GM18508 (cell line): Measurements from ENCODE around the gene CGN.

ENCODE experiments used
- ATAC-seq: cut with Tn5 transposase; IDR thresholded peaks from one replicate; pipeline ENCODE4 v1.9.1; 2021; ENCODE audit warnings: moderate number of reproducible peaks; ENCODE audit not compliant: insufficient read depth, unreplicated experiment

CGN gene

DNA sequence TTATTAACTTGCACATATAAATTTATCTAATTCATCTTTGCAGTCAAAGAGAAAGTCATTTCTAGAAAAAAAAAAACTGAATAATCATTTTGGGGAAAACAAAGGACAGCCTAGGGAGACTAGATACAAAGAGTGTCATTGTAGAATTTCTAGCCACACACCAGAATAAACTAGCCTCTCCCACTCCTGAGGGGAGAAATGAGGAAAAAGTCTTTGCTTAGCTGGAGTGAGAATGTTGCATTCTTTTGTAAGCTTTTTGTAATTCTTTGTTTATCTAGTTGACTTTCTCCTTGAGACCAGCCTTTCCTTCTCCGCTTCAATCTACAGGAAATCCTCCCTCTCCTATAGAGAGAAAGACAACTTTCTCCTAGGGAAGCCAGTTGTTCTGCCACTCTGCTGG, 15.9 kb upstream of the CGN start:
- no peak for ATAC-seq

- ATAC-seq: no peak
Observed at GRCh38 chr1:151499365-151499764, 11.8 kb upstream of the CGN start.

DNA sequence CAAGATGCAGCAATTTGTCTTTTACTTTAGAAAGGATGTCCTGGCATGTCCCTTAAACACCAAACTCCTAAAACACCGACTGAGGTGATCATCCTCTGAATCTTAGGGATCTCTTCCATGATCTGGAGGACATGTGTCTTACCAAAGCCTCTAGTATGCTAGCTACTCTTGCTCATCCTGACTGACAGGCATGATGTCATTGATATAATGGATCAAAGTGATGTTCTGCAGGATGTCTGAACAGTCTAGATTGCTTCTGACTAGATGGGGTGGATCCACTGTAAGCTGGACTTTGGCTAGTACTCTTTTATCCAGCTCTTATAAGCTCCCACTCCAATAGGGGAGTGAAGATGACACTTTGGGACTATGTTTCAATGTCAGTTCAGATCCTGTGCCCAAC, 11.3 kb upstream of the CGN start:
- ATAC-seq: no peak

GRCh38 chr1:151501474-151501873, 9.7 kb upstream of the CGN start:
- ATAC-seq: no peak

- no peak for ATAC-seq
Observed at GRCh38 chr1:151502035-151502700, 9.0 kb upstream of the CGN start.

- no peak for ATAC-seq
Observed at GRCh38 chr1:151502859-151503780, 8.1 kb upstream of the CGN start.

GRCh38 chr1:151504252-151504651, 6.9 kb upstream of the CGN start:
- no peak for ATAC-seq

- ATAC-seq: no peak
Observed at GRCh38 chr1:151504759-151505158, 6.4 kb upstream of the CGN start.

GRCh38 chr1:151508833-151509232, 2.4 kb upstream of the CGN start:
- ATAC-seq: no peak

GRCh38 chr1:151509350-151510019, 1.7 kb upstream of the CGN start:
- no peak for ATAC-seq

DNA sequence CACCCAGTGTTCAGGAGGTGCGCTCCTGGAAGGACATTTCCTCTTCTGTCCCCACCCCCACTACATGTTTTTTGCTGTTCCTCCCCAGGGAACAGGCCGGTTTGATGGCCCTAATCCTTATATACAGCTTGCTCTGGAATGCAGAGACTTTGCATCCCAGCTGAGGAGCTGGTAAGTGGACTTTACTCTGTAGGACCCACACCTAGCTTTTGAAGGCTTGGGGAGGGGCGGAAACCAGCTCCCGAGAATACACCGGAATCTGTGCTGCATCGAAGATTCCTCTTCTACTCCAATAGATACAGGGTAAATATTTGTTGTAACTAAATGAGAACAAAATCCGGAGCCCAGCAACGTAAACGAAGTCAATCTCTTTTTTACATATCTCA, 1.2 kb upstream of the CGN start:
- ATAC-seq: no peak

DNA sequence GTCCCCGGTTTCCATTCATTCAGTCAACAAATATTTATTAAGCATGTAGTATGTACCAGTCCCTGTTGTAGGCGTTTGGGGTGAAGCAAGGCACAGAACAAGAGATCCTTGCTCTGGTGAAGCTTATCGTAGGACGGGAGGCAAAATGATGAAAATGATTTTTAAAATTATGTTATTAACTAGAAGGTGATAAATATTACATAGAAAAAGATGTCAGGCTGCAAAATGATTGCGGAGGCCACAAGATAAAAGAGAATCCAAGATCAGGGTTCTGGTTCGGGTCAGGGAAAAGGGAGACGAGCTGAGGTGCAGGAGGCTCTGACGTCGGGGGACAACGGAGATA, 602 bp upstream of the CGN start:
- no peak for ATAC-seq

DNA sequence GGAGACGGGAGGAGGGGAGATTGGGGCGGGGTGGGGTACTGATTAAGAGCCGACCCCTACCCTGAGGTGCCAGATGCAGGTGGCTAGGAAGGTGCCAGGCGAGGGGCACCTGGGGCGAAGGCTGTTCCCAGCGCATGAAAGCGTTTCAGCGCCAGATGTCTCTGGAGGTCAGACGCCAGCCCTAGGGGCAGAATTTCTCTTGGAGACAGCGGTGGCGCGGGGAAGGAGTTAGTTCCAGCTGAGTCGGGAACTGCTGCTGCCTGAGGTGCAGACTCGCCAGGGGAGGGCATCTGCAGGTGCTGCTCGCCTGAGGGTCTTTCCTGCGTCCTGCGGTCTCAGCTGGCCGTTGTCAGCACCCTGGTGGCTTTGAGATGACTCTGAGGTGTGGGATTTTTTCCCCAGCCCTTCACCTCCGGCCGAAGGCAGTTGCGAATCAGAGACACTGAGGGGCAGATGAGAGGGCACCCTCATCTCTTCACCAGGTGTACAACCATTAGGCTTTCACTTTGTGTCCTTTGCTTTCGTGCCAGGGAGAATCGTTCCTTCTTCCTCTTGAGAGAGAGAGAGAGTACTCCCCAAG, 539 bp downstream of the CGN start:
- ATAC-seq: no peak

DNA sequence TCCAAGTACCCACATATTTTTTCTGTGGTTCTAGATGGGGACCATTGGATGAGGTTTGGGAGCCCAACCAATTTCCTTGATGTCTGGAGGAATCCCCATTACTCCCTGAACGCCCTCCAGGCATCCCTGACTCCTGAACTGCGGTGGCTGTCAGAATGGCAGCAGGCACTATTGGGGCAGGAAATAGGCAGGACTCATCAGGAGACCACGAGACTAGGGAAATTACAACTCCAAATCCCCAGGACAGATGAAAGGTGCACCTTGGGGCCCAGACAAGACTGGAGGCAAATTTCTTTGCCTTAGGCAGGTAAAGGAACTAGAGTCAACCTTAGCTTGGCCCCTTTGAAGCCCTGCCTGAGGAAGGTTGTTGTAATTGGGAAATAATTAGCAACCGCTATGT, 1.1 kb downstream of the CGN start:
- no peak for ATAC-seq

- ATAC-seq: no peak
Observed at GRCh38 chr1:151512801-151513625, 1.8 kb downstream of the CGN start.

- no peak for ATAC-seq
Observed at GRCh38 chr1:151513626-151514121, 2.5 kb downstream of the CGN start.

DNA sequence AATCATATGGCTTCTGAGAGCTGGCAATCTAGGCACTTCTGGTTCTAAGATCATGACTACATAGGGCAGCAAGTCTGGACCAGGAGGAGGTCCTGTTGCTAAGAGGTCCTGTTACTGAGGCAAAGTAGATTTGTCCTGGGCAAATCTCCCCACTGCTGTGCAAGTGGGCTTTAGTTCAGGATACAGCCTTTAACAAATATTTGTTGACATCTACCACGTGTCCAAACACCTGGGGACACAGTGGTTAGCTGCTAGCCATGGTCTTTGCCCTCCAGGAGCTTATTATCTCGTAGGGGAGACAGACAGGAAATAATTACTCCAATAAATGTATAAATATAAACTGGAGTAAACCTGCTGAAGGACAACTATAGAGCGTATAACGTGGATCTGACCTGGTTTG, 3.2 kb downstream of the CGN start:
- no peak for ATAC-seq

- no peak for ATAC-seq
Observed at GRCh38 chr1:151515265-151515664, 4.1 kb downstream of the CGN start.

DNA sequence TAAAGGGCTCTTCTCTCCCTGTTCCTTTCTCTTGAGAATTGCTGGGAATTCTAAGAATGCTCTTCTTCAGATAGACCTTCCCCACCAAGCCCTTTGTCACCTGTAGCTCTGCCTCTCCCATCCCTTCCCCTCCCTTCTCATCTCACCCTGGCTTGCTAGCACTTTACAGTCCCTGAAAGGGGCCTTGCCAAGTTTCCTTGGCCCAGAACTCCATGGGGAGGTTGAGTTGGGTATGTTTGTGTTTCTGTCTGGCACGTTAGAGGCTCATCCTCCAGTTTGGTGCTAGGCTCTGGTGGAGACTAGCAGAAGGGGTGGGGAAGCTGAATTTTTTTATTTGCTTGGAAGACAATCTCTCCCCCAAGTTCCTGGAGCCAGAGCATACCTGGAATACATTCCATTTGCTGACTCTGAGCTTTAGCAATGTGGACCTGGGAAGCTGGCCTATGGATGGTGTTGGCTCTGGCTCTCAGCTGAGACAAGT, 4.9 kb downstream of the CGN start:
- no peak for ATAC-seq

GRCh38 chr1:151518431-151518830, 7.2 kb downstream of the CGN start:
- ATAC-seq: no peak
